Measurements from ENCODE around the gene KLF15. TPM values are rescaled to one million over a fixed set of nuclear protein-coding genes. Genes with fewer than 3 reads are reported as not detected.
A peak's percentile ranks its signal among the peaks of the same experiment; 100 is the strongest.

KLF15 gene
- total and polyA plus RNA-seq, 2 donors from 2014 or later = 22.9 to 30.0 TPM

GRCh38 chr3:126360714-126361060, 3.5 kb upstream of the KLF15 start:
- H3K4me3 ChIP-seq (ENCODE audit: low read length in 3 of 3) = no peak overlapping the region
- no peaks in the 10 kb centered on the region for H3K36me3 ChIP-seq (ENCODE audit: control insufficient read depth in 2 of 3, insufficient read depth in 3 of 3, low read length in 3 of 3)
- no peaks in the 10 kb centered on the region for H3K9me3 ChIP-seq (ENCODE audit: control insufficient read depth in 2 of 3, insufficient read depth in 1 of 3, low read length in 3 of 3)
- H3K27ac ChIP-seq (ENCODE audit: low read depth in 2 of 2, low read length in 2 of 2) = no peak overlapping the region
- peak in 1 of 5 donors; percentile 28 for DNase-seq
- FAIRE-seq = no peak
- no peak overlapping the region for H3K9ac ChIP-seq (ENCODE audit: low read length in 3 of 3)
- no peaks in the 10 kb centered on the region for H3K27me3 ChIP-seq (ENCODE audit: control insufficient read depth, insufficient read depth, low read length)
- TF ChIP-seq CTCF (IDR thresholded peaks at IDR 0.05; ENCODE audit: borderline replicate concordance, extremely low read depth, insufficient read depth) = no peak
- intact Hi-C loops (cut with DNase I) = no loop called here
- peaks cover 0 to 6% (median 5%) of the 10 kb centered on the region in 3 donors for H3K4me1 ChIP-seq (ENCODE audit: control insufficient read depth in 2 of 3, insufficient read depth in 2 of 3, low read depth in 1 of 3, low read length in 3 of 3)

DNA sequence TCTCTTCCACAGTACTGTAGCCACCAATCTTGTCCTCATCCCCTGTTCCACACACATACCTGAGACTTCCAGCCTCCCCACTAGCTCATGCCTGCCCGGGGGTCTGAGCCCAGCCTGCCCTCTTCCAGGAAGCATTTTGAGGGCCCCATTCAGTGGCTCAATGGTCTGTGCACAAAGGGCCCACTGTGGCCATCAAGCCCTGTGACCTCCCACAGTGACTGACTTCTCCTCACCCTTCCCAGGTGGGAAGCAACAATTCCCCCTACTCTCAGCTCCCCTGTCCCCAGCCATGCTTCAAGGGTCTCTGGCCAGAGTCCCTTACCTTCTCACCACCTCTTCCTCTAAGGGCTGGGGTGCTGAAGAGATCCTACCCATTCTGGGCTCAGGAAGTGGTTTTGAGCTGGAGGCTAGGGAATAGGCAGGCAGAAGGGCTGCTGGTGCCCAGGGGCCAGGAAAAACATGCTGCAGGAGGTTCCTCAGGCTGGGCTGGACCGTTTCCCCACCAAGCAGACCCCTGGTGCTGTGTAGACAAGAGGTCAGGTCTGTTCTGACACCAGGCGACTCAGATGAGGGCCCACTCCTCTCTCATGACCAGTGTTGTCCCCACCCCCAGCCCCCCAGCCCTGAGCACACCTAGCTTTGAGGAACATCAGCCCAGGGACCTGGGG, 3.0 kb upstream of the KLF15 start:
- DNase-seq = peak in 1 of 5 donors; percentile 44

DNA sequence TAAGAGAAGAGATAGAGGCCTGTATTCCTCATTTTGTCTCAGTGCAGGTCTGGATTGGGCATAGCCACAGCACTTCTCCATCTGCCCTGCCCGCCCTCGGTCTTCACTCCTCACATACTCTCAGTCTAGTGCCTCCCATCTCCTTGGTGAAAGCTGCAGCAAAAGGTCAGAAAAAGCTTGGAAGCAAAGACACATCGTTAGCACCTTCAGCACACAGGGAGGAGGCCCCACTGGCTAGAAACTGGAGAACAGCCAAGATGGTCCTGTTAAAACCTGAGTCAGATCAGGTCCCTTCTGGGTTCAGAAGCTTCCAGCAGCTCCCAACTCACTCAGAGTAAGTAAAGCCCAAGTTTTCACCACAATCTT, 1.6 kb upstream of the KLF15 start:
- no peak for TF ChIP-seq CTCF (IDR thresholded peaks at IDR 0.05; ENCODE audit: borderline replicate concordance, extremely low read depth, insufficient read depth)
- Histone ChIP-seq H3K4me1 (ENCODE audit: control insufficient read depth in 2 of 3, insufficient read depth in 2 of 3, low read depth in 1 of 3, low read length in 3 of 3) (peaks cover 0 to 24% (median 17%) of the 10 kb centered on the region in 3 donors), H3K9me3 (ENCODE audit: control insufficient read depth in 2 of 3, insufficient read depth in 1 of 3, low read length in 3 of 3) (no peaks in the 10 kb centered on the region), H3K27me3 (ENCODE audit: control insufficient read depth, insufficient read depth, low read length) (no peaks in the 10 kb centered on the region), H3K4me3 (ENCODE audit: low read length in 3 of 3) (no peak overlapping the region), H3K9ac (ENCODE audit: low read length in 3 of 3) (no peak overlapping the region), H3K27ac (ENCODE audit: low read depth in 2 of 2, low read length in 2 of 2) (no peak overlapping the region), H3K36me3 (ENCODE audit: control insufficient read depth in 2 of 3, insufficient read depth in 3 of 3, low read length in 3 of 3) (no peaks in the 10 kb centered on the region)
- intact Hi-C loops (cut with DNase I) = no loop called here
- FAIRE-seq (no peak), DNase-seq (peak in 1 of 5 donors; percentile 20)

More for the DNA sequence above, 3.0 kb upstream of the KLF15 start:
- no peaks in the 10 kb centered on the region for H3K36me3 ChIP-seq (ENCODE audit: control insufficient read depth in 2 of 3, insufficient read depth in 3 of 3, low read length in 3 of 3)
- H3K9ac ChIP-seq (ENCODE audit: low read length in 3 of 3) = no peak overlapping the region
- peaks cover 0 to 11% (median 4%) of the 10 kb centered on the region in 3 donors for H3K4me1 ChIP-seq (ENCODE audit: control insufficient read depth in 2 of 3, insufficient read depth in 2 of 3, low read depth in 1 of 3, low read length in 3 of 3)
- TF ChIP-seq CTCF (IDR thresholded peaks at IDR 0.05; ENCODE audit: borderline replicate concordance, extremely low read depth, insufficient read depth) = no peak
- H3K27me3 ChIP-seq (ENCODE audit: control insufficient read depth, insufficient read depth, low read length) = no peaks in the 10 kb centered on the region
- H3K4me3 ChIP-seq (ENCODE audit: low read length in 3 of 3) = no peak overlapping the region
- no peak overlapping the region for H3K27ac ChIP-seq (ENCODE audit: low read depth in 2 of 2, low read length in 2 of 2)
- H3K9me3 ChIP-seq (ENCODE audit: control insufficient read depth in 2 of 3, insufficient read depth in 1 of 3, low read length in 3 of 3) = no peaks in the 10 kb centered on the region
- intact Hi-C loops (cut with DNase I) = no loop called here
- FAIRE-seq = no peak

Data from kidney (tissue), 14 donors.